ENCODE data around the gene AGAP1. TPM values are rescaled to one million over a fixed set of nuclear protein-coding genes. Genes with fewer than 3 reads are reported as not detected.
A peak's percentile ranks its signal among the peaks of the same experiment; 100 is the strongest.

AGAP1 gene
- total RNA-seq, 1 donor from 2014 or later: 20.4 TPM

GRCh38 chr2:236114959-236115358 lies 621.1 kb downstream of the AGAP1 start:
- Histone ChIP-seq H3K27ac (no peak overlapping the region), H3K79me2 (ENCODE audit: low read depth) (no peaks in the 10 kb centered on the region), H3K9me3 (ENCODE audit: low read depth) (no peaks in the 10 kb centered on the region), H3K9ac (no peak overlapping the region), H3K4me1 (peaks cover 9% of the 10 kb centered on the region), H3K36me3 (no peaks in the 10 kb centered on the region), H3F3A (ENCODE audit: low read depth) (peaks cover 9% of the 10 kb centered on the region), H3K27me3 (peaks cover 34% of the 10 kb centered on the region), H2AFZ (replicated peaks) (no peak overlapping the region), H4K20me1 (ENCODE audit: low read depth) (peaks cover 58% of the 10 kb centered on the region), H3K4me3 (no peak overlapping the region), H3K4me2 (no peak overlapping the region)
- H3K4me1 Mint-ChIP-seq: peaks cover 46% of the 10 kb centered on the region
- H3K36me3 Mint-ChIP-seq: peaks cover 12% of the 10 kb centered on the region
- peaks cover 15% of the 10 kb centered on the region for H3K27me3 Mint-ChIP-seq (ENCODE audit: insufficient read depth, low read depth)
- H3K27ac Mint-ChIP-seq: peak overlapping the region; percentile 82
- H3K4me3 Mint-ChIP-seq: no peak overlapping the region
- no peaks in the 10 kb centered on the region for H3K9me3 Mint-ChIP-seq
- no peak for TF ChIP-seq CTCF (IDR thresholded peaks at IDR 0.05)
- TF ChIP-seq EZH2phosphoT487 (IDR thresholded peaks at IDR 0.05): no peak
- TF ChIP-seq EZH2 (IDR thresholded peaks at IDR 0.05): no peak
- no peak for DNase-seq (ENCODE audit: low spot score)

GRCh38 chr2:236117401-236117800 lies 623.6 kb downstream of the AGAP1 start:
- no peak for TF ChIP-seq EZH2phosphoT487 (IDR thresholded peaks at IDR 0.05)
- Mint-ChIP-seq H3K27me3 (ENCODE audit: insufficient read depth, low read depth) (peaks cover 17% of the 10 kb centered on the region), H3K27ac (peak overlapping the region; percentile 50)

GRCh38 chr2:236117861-236118269 lies 624.0 kb downstream of the AGAP1 start:
- Mint-ChIP-seq H3K4me1 (peaks cover 56% of the 10 kb centered on the region), H3K36me3 (peaks cover 22% of the 10 kb centered on the region), H3K27me3 (ENCODE audit: insufficient read depth, low read depth) (peaks cover 12% of the 10 kb centered on the region), H3K4me3 (no peak overlapping the region), H3K9me3 (no peaks in the 10 kb centered on the region), H3K27ac (no peak overlapping the region)
- H3F3A ChIP-seq (ENCODE audit: low read depth): peaks cover 9% of the 10 kb centered on the region
- no peak overlapping the region for H2AFZ ChIP-seq (replicated peaks)
- H3K4me1 ChIP-seq: peaks cover 9% of the 10 kb centered on the region
- H3K79me2 ChIP-seq (ENCODE audit: low read depth): no peaks in the 10 kb centered on the region
- H3K27ac ChIP-seq: no peak overlapping the region
- H4K20me1 ChIP-seq (ENCODE audit: low read depth): peaks cover 67% of the 10 kb centered on the region
- no peaks in the 10 kb centered on the region for H3K9me3 ChIP-seq (ENCODE audit: low read depth)
- TF ChIP-seq EZH2phosphoT487 (IDR thresholded peaks at IDR 0.05) (peak; percentile 52), EZH2 (IDR thresholded peaks at IDR 0.05) (no peak)
- no peaks in the 10 kb centered on the region for H3K36me3 ChIP-seq
- peaks cover 41% of the 10 kb centered on the region for H3K27me3 ChIP-seq
- no peak overlapping the region for H3K9ac ChIP-seq
- no peak overlapping the region for H3K4me3 ChIP-seq
- peak overlapping the region; percentile 36 for H3K4me2 ChIP-seq
- peak; percentile 53 for DNase-seq (ENCODE audit: low spot score)

More at GRCh38 chr2:236117401-236117800, 623.6 kb downstream of the AGAP1 start:
- Histone ChIP-seq H3K4me3 (no peak overlapping the region), H3K36me3 (no peaks in the 10 kb centered on the region), H3F3A (ENCODE audit: low read depth) (peaks cover 9% of the 10 kb centered on the region), H3K27me3 (peaks cover 41% of the 10 kb centered on the region), H4K20me1 (ENCODE audit: low read depth) (peaks cover 67% of the 10 kb centered on the region), H3K9me3 (ENCODE audit: low read depth) (no peaks in the 10 kb centered on the region), H3K27ac (no peak overlapping the region), H2AFZ (replicated peaks) (no peak overlapping the region), H3K9ac (no peak overlapping the region), H3K4me2 (peak overlapping the region; percentile 36), H3K79me2 (ENCODE audit: low read depth) (no peaks in the 10 kb centered on the region), H3K4me1 (peaks cover 9% of the 10 kb centered on the region)
- H3K36me3 Mint-ChIP-seq: peaks cover 22% of the 10 kb centered on the region
- no peaks in the 10 kb centered on the region for H3K9me3 Mint-ChIP-seq
- H3K4me3 Mint-ChIP-seq: no peak overlapping the region
- no peak for DNase-seq (ENCODE audit: low spot score)
- H3K4me1 Mint-ChIP-seq: peaks cover 58% of the 10 kb centered on the region

- no peak overlapping the region for H3K4me3 ChIP-seq
- peaks cover 9% of the 10 kb centered on the region for H3K4me1 ChIP-seq
- no peaks in the 10 kb centered on the region for H3K79me2 ChIP-seq (ENCODE audit: low read depth)
- H2AFZ ChIP-seq (replicated peaks): no peak overlapping the region
- H3F3A ChIP-seq (ENCODE audit: low read depth): peaks cover 9% of the 10 kb centered on the region
- H3K27ac Mint-ChIP-seq: peak overlapping the region; percentile 57
- H3K4me1 Mint-ChIP-seq: peaks cover 54% of the 10 kb centered on the region
- TF ChIP-seq EZH2phosphoT487 (IDR thresholded peaks at IDR 0.05): no peak
- no peak for TF ChIP-seq CTCF (IDR thresholded peaks at IDR 0.05)
- TF ChIP-seq EZH2 (IDR thresholded peaks at IDR 0.05): no peak
- DNase-seq (ENCODE audit: low spot score): no peak
- peaks cover 41% of the 10 kb centered on the region for H3K27me3 ChIP-seq
- no peak overlapping the region for H3K4me2 ChIP-seq
- H3K27ac ChIP-seq: no peak overlapping the region
- no peaks in the 10 kb centered on the region for H3K9me3 ChIP-seq (ENCODE audit: low read depth)
- no peak overlapping the region for H3K9ac ChIP-seq
- no peaks in the 10 kb centered on the region for H3K9me3 Mint-ChIP-seq
- peaks cover 11% of the 10 kb centered on the region for H3K27me3 Mint-ChIP-seq (ENCODE audit: insufficient read depth, low read depth)
- H3K36me3 ChIP-seq: no peaks in the 10 kb centered on the region
- H3K36me3 Mint-ChIP-seq: peaks cover 24% of the 10 kb centered on the region
- no peak overlapping the region for H3K4me3 Mint-ChIP-seq
- peaks cover 67% of the 10 kb centered on the region for H4K20me1 ChIP-seq (ENCODE audit: low read depth)
Measured at GRCh38 chr2:236119003-236119402, 625.2 kb downstream of the AGAP1 start.

All from neural progenitor cell (in vitro differentiated cells).